COR-L47 (cell line): ENCODE measurements around the gene RNF126.
"Not testable (repeated sequence)": the region's sequence is repeated elsewhere in the genome, so short reads cannot be mapped to it uniquely, and the experiment has no call there.

Experiments used
- DNase-seq: peaks from one replicate; lab custom pipeline; 2025; lab: John Stamatoyannopoulos, UW

Gene RNF126

GRCh38 chr19:611481-611868 is 51.5 kb downstream of the RNF126 start:
- no peak for DNase-seq

GRCh38 chr19:610801-611480 is 52.1 kb downstream of the RNF126 start:
- DNase-seq = peak; percentile 52

GRCh38 chr19:610071-610800 is 52.8 kb downstream of the RNF126 start:
- DNase-seq = no peak

GRCh38 chr19:609004-609346 is 54.0 kb downstream of the RNF126 start:
- DNase-seq = peak; percentile 56

- DNase-seq = no peak
Observed at GRCh38 chr19:608155-609003, 54.6 kb downstream of the RNF126 start.

- DNase-seq = no peak
Observed at GRCh38 chr19:607301-608154, 55.5 kb downstream of the RNF126 start.

GRCh38 chr19:605061-605971 is 57.7 kb downstream of the RNF126 start:
- not testable (repeated sequence) for DNase-seq

- DNase-seq = no peak
Observed at GRCh38 chr19:604355-604754, 58.7 kb downstream of the RNF126 start.

- DNase-seq = not testable (repeated sequence)
Observed at GRCh38 chr19:603779-604178, 59.2 kb downstream of the RNF126 start.

- not testable (repeated sequence) for DNase-seq
Observed at GRCh38 chr19:603302-603639, 59.7 kb downstream of the RNF126 start.

- DNase-seq = no peak
Observed at GRCh38 chr19:602391-603301, 60.4 kb downstream of the RNF126 start.

GRCh38 chr19:601790-602189 is 61.2 kb downstream of the RNF126 start:
- no peak for DNase-seq

- no peak for DNase-seq
Observed at GRCh38 chr19:601310-601709, 61.7 kb downstream of the RNF126 start.
